ENCODE measurements around the gene FGF11. TPM values are rescaled to one million over a fixed set of nuclear protein-coding genes. Genes with fewer than 3 reads are reported as not detected.

FGF11 gene
- total and polyA plus RNA-seq, 2 donors (not counting 3 experiments of a cell fraction or from before 2014, with no cell fraction given) = 0.70 TPM; not detected in 1

GRCh38 chr17:7464081-7464480, 24.8 kb downstream of the FGF11 start:
- no peak overlapping the region for H3K9ac ChIP-seq (replicated peaks; ENCODE audit: extremely low read depth, insufficient read depth, low read length)
- H4K20me1 ChIP-seq (replicated peaks; ENCODE audit: control insufficient read depth, extremely low read depth, insufficient read depth, low read length) = no peaks in the 10 kb centered on the region

More at GRCh38 chr17:7464081-7464480, 24.8 kb downstream of the FGF11 start:
- POLR2A ChIA-PET = interaction anchor here (0.6 to 1.2 kb wide), 3 partner anchors 14 to 176 kb away, joined by 3 to 4 read pairs (median 4); partner anchors contain the start of gene ZBTB4
- peaks cover 11% of the 10 kb centered on the region for H3K79me2 ChIP-seq (ENCODE audit: control insufficient read depth, insufficient read depth, low read length)
- intact Hi-C loops (cut with micrococcal nuclease) (no loop called here), dilution Hi-C loops (cut with MboI; ENCODE audit: extremely low pct_ligation_motif_present, low sequenced_read_pairs) (no loop called here)
- H3K4me3 ChIP-seq (replicated peaks in 1 of 3; ENCODE audit: insufficient read depth in 1 of 3, low read depth in 1 of 3, low read length in 3 of 3) = no peak overlapping the region
- TF ChIP-seq POLR2A (IDR thresholded peaks at IDR 0.05; ENCODE audit: low read depth, low read length) = no peak
- no peak for TF ChIP-seq MYC (IDR thresholded peaks at IDR 0.05; ENCODE audit: low read depth, low read length)
- no peak for TF ChIP-seq CTCF (IDR thresholded peaks at IDR 0.05; ENCODE audit: extremely low read depth in 1 of 2, insufficient read depth in 1 of 2, low read depth in 1 of 2, low read length in 2 of 2)
- TF ChIP-seq GATA2 (IDR thresholded peaks at IDR 0.05; ENCODE audit: insufficient read depth, insufficient read length, low read depth, low read length) = no peak
- no peak for TF ChIP-seq FOS (IDR thresholded peaks at IDR 0.05; ENCODE audit: borderline replicate concordance, insufficient read depth, low read length)
- no peak for TF ChIP-seq JUN (IDR thresholded peaks at IDR 0.05; ENCODE audit: borderline replicate concordance, insufficient read depth, insufficient read length, low read depth)
- no peak for TF ChIP-seq POLR2AphosphoS5 (IDR thresholded peaks at IDR 0.05; ENCODE audit: insufficient read depth, low read depth, low read length)
- TF ChIP-seq EZH2 (IDR thresholded peaks at IDR 0.05; ENCODE audit: borderline replicate concordance, low read depth, low read length, severe bottlenecking) = no peak
- no peak for TF ChIP-seq MAX (IDR thresholded peaks at IDR 0.05; ENCODE audit: insufficient read depth, insufficient read length)
- DNase-seq (ENCODE audit: low read depth, low spot score) (no peak), FAIRE-seq (no peak)
- H3K9me1 ChIP-seq (replicated peaks; ENCODE audit: control insufficient read depth, extremely low read depth, insufficient read depth, low read length) = no peaks in the 10 kb centered on the region
- CTCF ChIA-PET = interaction anchor here (1.4 kb wide), 1 partner anchor 37 kb away, joined by 3 read pairs; no protein-coding TSS in a partner anchor
- no peaks in the 10 kb centered on the region for H3K9me3 ChIP-seq (replicated peaks; ENCODE audit: control insufficient read depth, insufficient read depth, low read length)
- no TSS peak for BruUV-seq (replicated peaks)
- no peaks in the 10 kb centered on the region for H3K4me1 ChIP-seq (ENCODE audit: control insufficient read depth, extremely low read depth, insufficient read depth, low read length)
- H3K4me2 ChIP-seq (ENCODE audit: insufficient read depth, low read length) = no peak overlapping the region
- H2AFZ ChIP-seq (ENCODE audit: low read depth, low read length) = no peak overlapping the region
- no peaks in the 10 kb centered on the region for H3K27me3 ChIP-seq (ENCODE audit: control insufficient read depth in 2 of 2, insufficient read depth in 2 of 2, low read length in 2 of 2)
- H3K27ac ChIP-seq (ENCODE audit: insufficient read depth, low read depth, low read length) = no peak overlapping the region
- peaks cover 0 to 16% of the 10 kb centered on the region in 2 experiments for H3K36me3 ChIP-seq (ENCODE audit: control insufficient read depth in 2 of 2, extremely low read depth in 1 of 2, insufficient read depth in 2 of 2, low read length in 2 of 2)
